Endodermal cell (in vitro differentiated cells): ENCODE data around the gene WLS. TPM values are rescaled to one million over a fixed set of nuclear protein-coding genes. Genes with fewer than 3 reads are reported as not detected.

Source experiments
- DNase-seq: peaks from one replicate; pipeline ENCODE4 v3.0.0-alpha.2; 2017
- H3K27ac ChIP-seq: 2 replicates; pipeline ENCODE4 v1.5.1; 2013; ENCODE audit warnings: mild to moderate bottlenecking, low read depth, low read length, moderate library complexity
- H3K27me3 ChIP-seq: 2 replicates; pipeline ENCODE4 v1.6.1; 2013; ENCODE audit warnings: mild to moderate bottlenecking, low read length, moderate library complexity; ENCODE audit not compliant: insufficient read depth, control insufficient read depth, poor library complexity, severe bottlenecking
- H3K36me3 ChIP-seq: 2 replicates; pipeline ENCODE4 v1.7.0; 2013; ENCODE audit warnings: mild to moderate bottlenecking, low read length, moderate library complexity; ENCODE audit not compliant: control insufficient read depth, insufficient read depth
- H3K4me1 ChIP-seq: one replicate; pipeline ENCODE4 v1.7.0; 2013; ENCODE audit warnings: low read length; ENCODE audit not compliant: control insufficient read depth, insufficient read depth
- H3K4me3 ChIP-seq: 2 replicates; pipeline ENCODE4 v1.5.1; 2013; ENCODE audit warnings: mild to moderate bottlenecking, low read length, moderate library complexity
- H3K9ac ChIP-seq: 2 replicates; pipeline ENCODE4 v1.6.1; 2013; ENCODE audit warnings: mild to moderate bottlenecking, low read length, moderate library complexity; ENCODE audit not compliant: poor library complexity, severe bottlenecking; ENCODE audit errors: extremely low read depth
- H3K9me3 ChIP-seq: 2 replicates; pipeline ENCODE4 v1.6.1; 2013; ENCODE audit warnings: mild to moderate bottlenecking, low read length, moderate library complexity; ENCODE audit not compliant: control insufficient read depth
- H3K27ac Mint-ChIP-seq: 2 replicates; pipeline ENCODE4 v1.8.0; 2020; ENCODE audit warnings: mixed read lengths
- H3K27me3 Mint-ChIP-seq: 2 replicates; pipeline ENCODE4 v1.8.0; 2021; ENCODE audit warnings: mild to moderate bottlenecking, mixed read lengths; ENCODE audit not compliant: insufficient read depth
- H3K36me3 Mint-ChIP-seq: 2 replicates; pipeline ENCODE4 v1.8.0; 2020; ENCODE audit warnings: low read depth, mixed read lengths
- H3K4me1 Mint-ChIP-seq: 2 replicates; pipeline ENCODE4 v1.8.0; 2020; ENCODE audit warnings: mixed read lengths
- H3K4me3 Mint-ChIP-seq: 2 replicates; pipeline ENCODE4 v1.8.0; 2020; ENCODE audit warnings: mild to moderate bottlenecking, moderate library complexity, mixed read lengths
- H3K9me3 Mint-ChIP-seq: 2 replicates; pipeline ENCODE4 v1.8.0; 2020; ENCODE audit warnings: mild to moderate bottlenecking, mixed read lengths
- CTCF ChIP-seq: fragments of 200-600 bp; sonication (generic); conservative IDR thresholded peaks from 2 replicates; pipeline ENCODE4 v1.5.0; 2021; ENCODE audit warnings: antibody characterized with exemption, mild to moderate bottlenecking
- WGBS, 2 experiments: methylation state at CpG; one replicate each; pipeline versions ENCODE4 v1.1.5 to v1.1.7; 2013; ENCODE audit warnings: missing lambda C conversion rate in 2 of 2, mixed read lengths in 1 of 2; ENCODE audit not compliant: insufficient coverage in 1 of 2, insufficient read length in 1 of 2; 5-methylcytosine and 5-hydroxymethylcytosine counted together
- total RNA-seq, 2 donors: library from RNA; stranded (reverse); fragmentation: NEBNext Ultra II Directional in 1 of 2; extraction: Animal tissue kit (Norgen Biotek cat#: 25700) in 1 of 2; gene quantifications; 2 replicates in 1 of 2; 3 replicates in 1 of 2; pipeline ENCODE4 v1.2.1, GENCODE V29; 2021

Gene WLS
- total RNA-seq, 2 donors from 2014 or later: 90.8 to 115 TPM

GRCh38 chr1:68271596-68271995 lies 39.3 kb upstream of the WLS start:
- H3K9me3 Mint-ChIP-seq: no peaks in the 10 kb centered on the region
- no peaks in the 10 kb centered on the region for H3K36me3 Mint-ChIP-seq
- TF ChIP-seq CTCF: no peak
- Histone ChIP-seq H3K4me3 (no peak overlapping the region), H3K36me3 (no peaks in the 10 kb centered on the region), H3K4me1 (peaks cover 3% of the 10 kb centered on the region), H3K27ac (no peak overlapping the region), H3K9me3 (no peaks in the 10 kb centered on the region), H3K9ac (no peak overlapping the region), H3K27me3 (no peaks in the 10 kb centered on the region)
- H3K4me1 Mint-ChIP-seq: peaks cover 26% of the 10 kb centered on the region
- 95% methylated on average over 5 of the region's 5 CpGs for WGBS, 2 experiments
- DNase-seq: no peak
- H3K4me3 Mint-ChIP-seq: no peak overlapping the region
- H3K27ac Mint-ChIP-seq: no peak overlapping the region
- H3K27me3 Mint-ChIP-seq: peaks cover 45% of the 10 kb centered on the region

GRCh38 chr1:68270951-68271350 lies 38.6 kb upstream of the WLS start:
- peaks cover 3% of the 10 kb centered on the region for H3K4me1 ChIP-seq
- no peaks in the 10 kb centered on the region for H3K36me3 Mint-ChIP-seq
- H3K4me1 Mint-ChIP-seq: peaks cover 20% of the 10 kb centered on the region
- H3K36me3 ChIP-seq: no peaks in the 10 kb centered on the region
- no peaks in the 10 kb centered on the region for H3K9me3 ChIP-seq
- H3K27me3 Mint-ChIP-seq: peaks cover 43% of the 10 kb centered on the region
- H3K4me3 ChIP-seq: no peak overlapping the region
- no peaks in the 10 kb centered on the region for H3K9me3 Mint-ChIP-seq
- DNase-seq: no peak
- no peak overlapping the region for H3K27ac Mint-ChIP-seq
- no peak for TF ChIP-seq CTCF
- H3K9ac ChIP-seq: no peak overlapping the region
- no peaks in the 10 kb centered on the region for H3K27me3 ChIP-seq
- no peak overlapping the region for H3K27ac ChIP-seq
- no peak overlapping the region for H3K4me3 Mint-ChIP-seq

GRCh38 chr1:68269637-68270430 lies 37.5 kb upstream of the WLS start:
- H3K36me3 ChIP-seq: no peaks in the 10 kb centered on the region
- peaks cover 3% of the 10 kb centered on the region for H3K4me1 ChIP-seq
- DNase-seq: peak; percentile 72
- H3K27me3 ChIP-seq: no peaks in the 10 kb centered on the region
- TF ChIP-seq CTCF: no peak
- H3K4me3 ChIP-seq: no peak overlapping the region
- WGBS, 2 experiments: 88 to 100% methylated on average over 1 to 2 of the region's 3 CpGs
- no peaks in the 10 kb centered on the region for H3K9me3 Mint-ChIP-seq
- H3K27ac Mint-ChIP-seq: no peak overlapping the region
- no peak overlapping the region for H3K27ac ChIP-seq
- no peak overlapping the region for H3K4me3 Mint-ChIP-seq
- H3K27me3 Mint-ChIP-seq: peaks cover 34% of the 10 kb centered on the region
- H3K4me1 Mint-ChIP-seq: peaks cover 14% of the 10 kb centered on the region
- H3K9me3 ChIP-seq: no peaks in the 10 kb centered on the region
- no peaks in the 10 kb centered on the region for H3K36me3 Mint-ChIP-seq
- no peak overlapping the region for H3K9ac ChIP-seq
